Activated CD4-positive, alpha-beta T cell treated with anti-CD3 and anti-CD28 coated beads for 48 hours (primary cell): ENCODE results near the gene ZNF844.
"Not testable (repeated sequence)": the region's sequence is repeated elsewhere in the genome, so short reads cannot be mapped to it uniquely, and the experiment has no call there.

ENCODE experiments used
- DNase-seq: peaks from one replicate; pipeline ENCODE4 v3.0.0-alpha.2; 2020

ZNF844 gene

GRCh38 chr19:12064590-12065538 lies at the start of gene ZNF844:
TSS of gene ZNF844 (plus strand) at chr19:12064731. CDS start at chr19:12064874, 143 bp downstream.
- DNase-seq, result peak; percentile 88

DNA sequence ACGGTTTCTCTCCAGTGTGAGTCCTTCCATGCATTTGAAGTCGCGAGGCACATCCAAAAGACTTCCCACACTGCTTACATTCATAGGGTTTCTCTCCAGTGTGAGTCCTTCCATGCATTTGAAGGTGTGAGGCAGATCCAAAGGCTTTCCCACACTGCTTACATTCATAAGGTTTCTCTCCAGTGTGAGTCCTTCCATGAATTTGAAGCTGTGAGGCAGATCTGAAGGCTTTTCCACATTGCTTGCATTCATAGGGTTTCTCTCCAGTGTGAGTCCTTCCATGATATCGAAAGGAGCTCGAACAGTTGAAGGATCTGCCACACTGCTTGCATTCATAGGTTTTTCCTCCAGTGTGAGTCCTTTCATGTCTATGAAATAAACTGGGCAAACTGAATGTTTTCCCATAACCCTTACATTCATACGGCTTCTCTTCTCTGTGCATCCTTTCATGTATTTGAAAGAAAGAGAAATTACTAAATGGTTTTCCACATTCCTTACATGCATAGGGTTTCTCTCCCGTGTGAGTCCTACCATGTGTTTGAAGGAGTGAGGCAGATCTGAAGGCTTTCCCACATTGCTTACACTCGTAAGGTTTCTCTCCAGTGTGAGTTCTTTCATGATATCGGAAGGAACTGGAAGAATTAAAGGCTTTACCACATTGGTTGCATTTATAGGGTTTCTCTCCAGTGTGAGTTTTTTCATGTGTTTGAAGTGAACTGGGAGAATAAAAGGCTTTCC lies 49.3 kb upstream of the ZNF844 start:
- DNase-seq, result no peak

DNA sequence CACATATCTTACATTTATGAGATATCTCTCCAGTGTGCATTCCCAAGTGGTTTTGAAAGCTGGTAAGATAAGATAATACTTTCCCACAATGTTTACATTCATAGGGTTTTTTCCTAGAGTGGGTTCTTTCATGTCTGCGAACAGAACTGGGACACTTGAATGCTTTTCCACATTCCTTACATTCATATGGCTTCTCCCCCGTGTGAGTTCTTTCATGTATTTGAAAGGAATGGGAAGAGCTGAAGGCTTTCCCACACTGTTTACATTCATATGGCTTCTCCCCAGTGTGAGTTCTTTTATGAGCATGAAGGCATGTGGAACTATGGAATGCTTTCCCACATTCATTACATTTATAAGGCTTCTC lies 48.8 kb upstream of the ZNF844 start:
- no peak for DNase-seq

DNA sequence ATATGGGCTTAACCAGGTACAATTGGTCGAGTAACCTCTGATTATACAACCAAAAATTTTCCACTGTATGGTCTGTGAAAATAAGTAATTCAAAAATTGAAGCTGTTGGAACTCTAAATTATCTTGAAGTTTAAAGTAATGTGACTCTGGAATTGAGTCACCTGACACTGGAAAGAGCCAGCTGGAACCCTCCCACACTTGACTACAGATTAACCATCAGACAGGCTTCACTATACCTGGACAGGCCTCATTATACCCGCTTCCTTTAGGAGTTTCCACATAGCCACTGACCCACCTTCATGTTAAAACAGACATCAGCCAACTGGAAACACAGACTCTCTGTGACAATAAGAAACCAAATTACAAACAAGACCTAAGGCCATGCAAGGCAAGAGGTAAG lies 30.3 kb upstream of the ZNF844 start:
- DNase-seq, result no peak

GRCh38 chr19:12034620-12035019 lies 29.9 kb upstream of the ZNF844 start:
- no peak for DNase-seq

- DNase-seq, result peak; percentile 87
Observed at GRCh38 chr19:12035220-12036172, 29.0 kb upstream of the ZNF844 start, which contains the start of gene ZNF433. TSS of gene ZNF433 (minus strand) at chr19:12035679. CDS start at chr19:12035539, 140 bp downstream.

- no peak for DNase-seq
Observed at GRCh38 chr19:12042893-12043292, 21.6 kb upstream of the ZNF844 start.

DNA sequence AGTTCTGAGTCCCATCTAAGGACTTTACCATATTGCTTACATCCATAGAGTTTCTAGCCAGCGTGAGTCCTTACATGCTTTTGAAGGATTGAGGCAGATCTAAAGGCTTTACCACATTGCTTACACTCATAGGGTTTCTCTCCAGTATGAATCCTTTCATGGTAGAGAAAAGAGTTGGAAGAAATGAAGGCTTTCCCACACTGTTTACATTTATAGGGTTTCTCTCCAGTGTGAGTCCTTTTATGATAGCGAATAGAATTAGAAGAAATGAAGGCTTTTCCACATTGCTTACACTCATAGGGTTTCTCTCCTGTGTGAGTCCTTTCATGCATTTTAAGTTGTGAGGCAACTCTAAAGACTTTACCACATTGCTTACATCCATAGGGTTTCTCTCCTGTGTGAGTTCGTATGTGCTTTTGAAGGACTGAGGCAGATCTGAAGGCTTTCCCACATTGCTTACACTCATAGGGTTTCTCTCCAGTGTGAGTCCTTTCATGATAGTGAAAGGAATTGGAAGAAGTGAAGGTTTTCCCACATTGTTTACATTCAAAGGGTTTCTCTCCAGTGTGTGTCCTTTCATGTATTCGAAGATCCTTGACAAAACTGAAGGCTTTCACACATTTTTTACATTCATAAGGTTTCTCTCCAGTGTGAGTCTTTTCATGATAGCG lies 20.6 kb upstream of the ZNF844 start:
- no peak for DNase-seq

GRCh38 chr19:12047868-12048267 lies 16.7 kb upstream of the ZNF844 start:
- DNase-seq, result no peak

DNA sequence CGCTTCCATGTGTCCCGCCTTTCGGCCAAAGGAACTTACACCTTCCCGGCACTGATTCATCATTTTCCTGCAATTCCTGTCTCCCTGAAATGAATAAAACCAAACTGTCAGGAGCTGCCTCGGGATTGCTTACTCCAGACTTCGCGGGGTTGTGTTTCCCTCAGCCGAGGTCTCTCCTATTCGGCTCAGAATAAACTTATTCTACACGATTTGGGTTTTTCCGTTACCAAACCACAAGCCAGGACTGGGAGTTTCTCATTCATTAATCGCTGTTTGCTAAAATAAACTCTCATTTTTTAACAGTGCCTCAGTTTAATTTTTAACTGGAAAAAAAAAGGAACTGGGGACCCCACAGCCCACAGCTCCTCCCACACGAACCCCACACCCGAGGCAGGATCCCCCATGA lies 12.4 kb upstream of the ZNF844 start:
- DNase-seq, result no peak

DNA sequence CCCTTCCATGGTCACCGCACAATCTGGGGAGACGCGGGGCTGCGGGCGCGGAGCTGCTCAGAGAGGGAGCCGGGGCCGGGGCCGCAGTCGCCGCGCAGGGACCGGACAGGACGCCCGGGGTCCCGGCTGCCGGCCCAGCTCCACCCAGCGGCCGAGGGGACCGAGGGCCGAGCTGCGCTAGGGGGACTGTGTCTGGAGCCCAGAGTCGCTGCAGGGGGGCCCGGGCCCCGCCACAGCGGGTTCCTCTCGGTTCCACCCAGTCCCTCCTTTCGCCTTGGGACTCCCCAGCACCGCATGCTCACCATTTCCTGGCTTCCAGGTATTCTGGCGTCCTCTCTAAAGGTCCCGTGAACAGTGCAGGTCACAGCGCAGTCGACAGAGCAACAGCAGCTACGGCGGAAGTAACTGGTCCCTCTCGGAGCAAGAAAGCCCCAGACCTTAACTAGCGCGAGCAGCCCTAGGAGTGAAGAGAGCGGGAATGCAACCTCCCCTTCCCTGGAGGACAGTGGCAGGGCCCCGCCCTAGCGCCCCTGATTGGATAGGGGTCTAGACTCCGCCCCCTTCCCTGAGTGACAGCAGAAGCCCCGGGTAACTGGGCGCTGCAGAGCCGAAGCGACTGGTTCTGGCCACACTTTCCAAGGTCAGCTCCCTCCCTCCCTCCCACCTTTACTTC lies 11.9 kb upstream of the ZNF844 start, which contains the start of gene ZNF878:
ZNF878 (minus strand) TSS at position 465 of the 673 bp plus-strand sequence; CDS start at position 305, 160 bp downstream.
- peak; percentile 82 for DNase-seq

- DNase-seq, result no peak
Observed at GRCh38 chr19:12055784-12056183, 8.7 kb upstream of the ZNF844 start.

- no peak for DNase-seq
Observed at GRCh38 chr19:12075538-12076139, 11.1 kb downstream of the ZNF844 start.

- DNase-seq, result not testable (repeated sequence)
Observed at GRCh38 chr19:12076331-12076730, 11.8 kb downstream of the ZNF844 start.

- DNase-seq, result no peak
Observed at GRCh38 chr19:12077375-12077774, 12.8 kb downstream of the ZNF844 start.

DNA sequence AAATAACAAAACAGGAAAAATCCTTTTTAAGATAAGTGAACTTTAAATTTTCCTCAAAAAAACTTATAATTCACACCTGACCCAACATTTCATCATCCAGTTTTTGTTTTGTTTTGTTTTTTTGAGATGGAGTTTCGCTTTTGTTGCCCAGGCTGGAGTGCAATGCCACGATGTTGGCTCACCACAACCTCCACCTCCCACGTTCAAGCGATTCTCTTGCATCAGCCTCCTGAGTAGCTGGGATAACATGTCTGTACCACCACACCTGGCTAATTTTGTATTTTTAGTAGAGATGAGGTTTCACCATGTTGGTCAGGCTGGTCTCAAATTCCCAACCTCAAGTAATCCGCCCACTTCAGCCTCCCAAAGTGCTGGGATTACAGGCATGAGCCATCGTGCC lies 18.8 kb downstream of the ZNF844 start:
- DNase-seq, result not testable (repeated sequence)

DNA sequence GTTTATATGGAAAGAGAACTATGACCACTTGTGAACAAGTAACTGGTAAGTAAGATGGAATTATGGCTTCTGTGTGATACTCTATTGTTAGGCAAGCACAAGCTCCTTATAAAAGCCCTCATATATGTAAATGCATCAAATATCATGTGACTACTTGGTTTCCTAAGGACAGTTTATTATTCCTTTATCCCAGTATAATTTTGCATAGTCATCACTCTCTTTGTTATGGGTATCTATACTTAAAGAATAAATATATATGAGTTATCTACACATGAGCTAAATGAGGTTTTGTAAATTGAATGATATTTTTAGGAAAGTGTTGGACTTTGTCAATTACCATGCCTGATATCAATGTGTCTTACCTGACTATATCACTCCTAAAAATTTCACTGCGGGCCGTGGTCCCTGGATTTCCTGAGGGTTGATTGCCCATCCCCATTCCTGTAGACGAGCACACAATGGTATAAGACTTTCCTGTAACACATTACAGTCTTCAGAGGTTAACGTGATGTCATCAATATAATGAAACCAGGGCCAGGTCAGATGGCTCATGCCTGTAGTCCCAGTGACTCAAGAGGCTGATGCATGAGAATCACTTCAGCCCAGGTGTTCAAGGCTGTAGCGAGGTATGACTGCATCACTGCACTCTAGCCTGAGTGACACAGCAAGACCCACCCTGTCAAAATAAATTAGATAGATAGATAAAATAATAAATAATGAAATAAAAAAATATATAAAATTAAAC lies 20.7 kb downstream of the ZNF844 start:
- no peak for DNase-seq

DNA sequence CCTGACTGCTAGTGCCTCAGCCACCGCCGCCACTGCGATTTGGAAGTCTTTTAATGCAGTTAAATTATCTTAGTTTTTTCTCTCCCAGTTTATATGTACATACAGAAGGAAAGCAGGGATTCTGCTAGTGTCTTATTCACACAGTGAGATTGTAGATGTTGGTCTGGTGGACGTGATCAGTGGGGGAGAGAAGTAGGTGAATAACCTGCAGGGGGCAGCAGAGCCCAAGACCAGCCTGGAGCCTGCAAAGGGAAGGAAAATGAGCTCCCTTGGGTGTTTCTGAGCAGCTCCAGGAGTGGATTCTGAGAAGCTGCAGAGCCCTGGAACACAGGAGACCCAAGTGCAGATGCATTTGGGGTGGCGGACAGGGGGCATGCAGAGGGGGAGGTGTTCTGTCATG lies 26.3 kb downstream of the ZNF844 start:
- peak; percentile 87 for DNase-seq

GRCh38 chr19:12092065-12092867 lies 27.7 kb downstream of the ZNF844 start:
- DNase-seq, result peak; percentile 90
